ENCODE results near the gene SPDYE6. TPM values are rescaled to one million over a fixed set of nuclear protein-coding genes. Genes with fewer than 3 reads are reported as not detected.

SPDYE6 gene
- polyA plus RNA-seq, 1 donor from 2014 or later: not detected

GRCh38 chr7:102305414-102306268 lies 50.6 kb downstream of the SPDYE6 start:
- H3K36me3 ChIP-seq (ENCODE audit: insufficient read depth, low read length): no peaks in the 10 kb centered on the region
- H3K27ac ChIP-seq (ENCODE audit: low read length): no peak overlapping the region
- no peaks in the 10 kb centered on the region for H3K79me2 ChIP-seq (replicated peaks; ENCODE audit: insufficient read depth, low read length)
- no peaks in the 10 kb centered on the region for H4K20me1 ChIP-seq (ENCODE audit: insufficient read depth)
- H3F3A ChIP-seq (ENCODE audit: insufficient read depth, low read length, poor library complexity, severe bottlenecking): no peaks in the 10 kb centered on the region
- H2AFZ ChIP-seq (ENCODE audit: low read depth, low read length): no peak overlapping the region
- no peak overlapping the region for H3K4me3 ChIP-seq (ENCODE audit: low read length)
- H3K27me3 ChIP-seq (ENCODE audit: insufficient read depth, low read depth, low read length): no peaks in the 10 kb centered on the region
- H3K9me3 ChIP-seq (ENCODE audit: low read length): no peaks in the 10 kb centered on the region
- H3K9ac ChIP-seq (ENCODE audit: low read length): no peak overlapping the region
- TF ChIP-seq MXI1 (conservative IDR thresholded peaks at IDR 0.05; ENCODE audit: poor library complexity, severe bottlenecking) (no peak), EZH2 (IDR thresholded peaks at IDR 0.05; ENCODE audit: borderline replicate concordance, insufficient read depth, low read length, poor library complexity, severe bottlenecking) (no peak), REST (IDR thresholded peaks at IDR 0.05; ENCODE audit: borderline replicate concordance) (no peak), CTCF (IDR thresholded peaks at IDR 0.05; ENCODE audit: poor library complexity, severe bottlenecking) (no peak)
- H3K4me2 ChIP-seq (ENCODE audit: low read length): no peak overlapping the region
- no peaks in the 10 kb centered on the region for H3K9me2 ChIP-seq (ENCODE audit: insufficient read depth, low read length)

GRCh38 chr7:102304668-102305067 lies 51.6 kb downstream of the SPDYE6 start:
- no peaks in the 10 kb centered on the region for H3K36me3 ChIP-seq (ENCODE audit: insufficient read depth, low read length)
- H3F3A ChIP-seq (ENCODE audit: insufficient read depth, low read length, poor library complexity, severe bottlenecking): no peaks in the 10 kb centered on the region
- H3K79me2 ChIP-seq (replicated peaks; ENCODE audit: insufficient read depth, low read length): no peaks in the 10 kb centered on the region
- no peak overlapping the region for H2AFZ ChIP-seq (ENCODE audit: low read depth, low read length)
- no peaks in the 10 kb centered on the region for H3K9me3 ChIP-seq (ENCODE audit: low read length)
- no peaks in the 10 kb centered on the region for H3K27me3 ChIP-seq (ENCODE audit: insufficient read depth, low read depth, low read length)
- TF ChIP-seq MXI1 (conservative IDR thresholded peaks at IDR 0.05; ENCODE audit: poor library complexity, severe bottlenecking): no peak
- TF ChIP-seq TAF1 (IDR thresholded peaks at IDR 0.05; ENCODE audit: low read depth): no peak
- H4K20me1 ChIP-seq (ENCODE audit: insufficient read depth): no peaks in the 10 kb centered on the region
- H3K4me3 ChIP-seq (ENCODE audit: low read length): no peak overlapping the region
- no peak overlapping the region for H3K9ac ChIP-seq (ENCODE audit: low read length)
- no peak overlapping the region for H3K4me2 ChIP-seq (ENCODE audit: low read length)
- H3K9me2 ChIP-seq (ENCODE audit: insufficient read depth, low read length): no peaks in the 10 kb centered on the region
- no peak overlapping the region for H3K27ac ChIP-seq (ENCODE audit: low read length)

- Histone ChIP-seq H4K20me1 (ENCODE audit: insufficient read depth) (no peaks in the 10 kb centered on the region), H3K4me2 (ENCODE audit: low read length) (no peak overlapping the region), H3F3A (ENCODE audit: insufficient read depth, low read length, poor library complexity, severe bottlenecking) (no peaks in the 10 kb centered on the region), H3K27ac (ENCODE audit: low read length) (no peak overlapping the region), H3K4me3 (ENCODE audit: low read length) (no peak overlapping the region), H3K9me3 (ENCODE audit: low read length) (no peaks in the 10 kb centered on the region), H3K36me3 (ENCODE audit: insufficient read depth, low read length) (no peaks in the 10 kb centered on the region), H3K9me2 (ENCODE audit: insufficient read depth, low read length) (no peaks in the 10 kb centered on the region), H3K27me3 (ENCODE audit: insufficient read depth, low read depth, low read length) (no peaks in the 10 kb centered on the region), H3K9ac (ENCODE audit: low read length) (no peak overlapping the region), H2AFZ (ENCODE audit: low read depth, low read length) (no peak overlapping the region), H3K79me2 (replicated peaks; ENCODE audit: insufficient read depth, low read length) (no peaks in the 10 kb centered on the region)
- TF ChIP-seq EZH2 (IDR thresholded peaks at IDR 0.05; ENCODE audit: borderline replicate concordance, insufficient read depth, low read length, poor library complexity, severe bottlenecking): no peak
- no peak for TF ChIP-seq REST (IDR thresholded peaks at IDR 0.05; ENCODE audit: borderline replicate concordance)
Observed at GRCh38 chr7:102303669-102304422, 52.4 kb downstream of the SPDYE6 start.

All from neural cell (in vitro differentiated cells).